Testis (tissue), 3 donors: ENCODE results near the gene PTPRR. TPM values are rescaled to one million over a fixed set of nuclear protein-coding genes. Genes with fewer than 3 reads are reported as not detected.

ENCODE experiments used
- DNase-seq: peaks from one replicate; pipeline ENCODE4 v3.0.0-alpha.2; 2019
- H3K27ac ChIP-seq, 2 donors: fragments of 200-600 bp; sonication (generic); one replicate each; pipeline ENCODE4 v1.5.1; 2019
- H3K27me3 ChIP-seq: fragments of 200-600 bp; sonication (generic); one replicate; pipeline ENCODE4 v1.5.1; 2019
- H3K36me3 ChIP-seq: fragments of 200-600 bp; sonication (generic); one replicate; pipeline ENCODE4 v1.5.1; 2017; ENCODE audit warnings: low read depth; ENCODE audit errors: missing control alignments
- H3K4me1 ChIP-seq: fragments of 200-600 bp; sonication (generic); one replicate; pipeline ENCODE4 v1.5.1; 2019
- H3K4me3 ChIP-seq, 2 donors: fragments of 200-600 bp; sonication (generic); one replicate each; pipeline ENCODE4 v1.5.1; 2017 to 2019
- H3K9me3 ChIP-seq: fragments of 200-600 bp; sonication (generic); one replicate; pipeline ENCODE4 v1.5.1; 2017
- CTCF ChIP-seq, 3 experiments: fragments of 450-650 bp in 2 of 3; fragments of 200-600 bp in 1 of 3; sonication (generic) in 1 of 3; IDR thresholded peaks; one replicate each; pipeline ENCODE4 v1.5.1; 2016 to 2019; ENCODE audit warnings: antibody characterized with exemption in 3 of 3, mild to moderate bottlenecking in 2 of 3, moderate library complexity in 1 of 3
- POLR2A ChIP-seq: fragments of 450-650 bp; IDR thresholded peaks from one replicate; pipeline ENCODE4 v1.6.1; 2017; ENCODE audit warnings: antibody characterized with exemption, mild to moderate bottlenecking, moderate library complexity
- WGBS, 2 donors: methylation state at CpG; one replicate each; pipeline ENCODE4 v1.1.5; 2018; 5-methylcytosine and 5-hydroxymethylcytosine counted together
- intact Hi-C: fragments of 100-400 bp; cut with DNase I; formaldehyde crosslinking; loops from one replicate; pipeline ENCODE4 v1.15.1; 2023; ENCODE audit warnings: low total_unique reads
- polyA plus RNA-seq: library from polyadenylated mRNA; stranded (reverse); fragments of 350-450 nt; fragmentation: Illumina TruSeq; extraction: RNeasy Lipid Tissue Mini Kit (QIAGEN cat#74804); gene quantifications from one replicate; pipeline ENCODE4 v1.2.3, GENCODE V29; 2014; ENCODE audit warnings: low read depth, low replicate concordance; ENCODE audit not compliant: insufficient read depth
- total RNA-seq, 2 donors: library from RNA; depleted of rRNA; stranded (reverse); fragments of >200 nt; gene quantifications; one replicate each; pipeline ENCODE4 v1.2.3, GENCODE V29; 2016

PTPRR gene
- total and polyA plus RNA-seq, 3 donors from 2014 or later: 0.16 to 0.43 (median 0.24) TPM

- DNase-seq: no peak
- Histone ChIP-seq H3K36me3 (no peaks in the 10 kb centered on the region), H3K9me3 (no peaks in the 10 kb centered on the region), H3K27ac (no peak overlapping the region), H3K4me1 (no peaks in the 10 kb centered on the region), H3K27me3 (no peaks in the 10 kb centered on the region), H3K4me3 (no peak overlapping the region)
- 78 to 91% methylated on average over 1 of the region's 1 CpG for WGBS, 2 donors
- intact Hi-C loops: no loop called here
- no peak for TF ChIP-seq POLR2A
- TF ChIP-seq CTCF (IDR thresholded peaks at IDR 0.05): no peak
Observed at GRCh38 chr12:70663838-70664237, 256.7 kb downstream of the PTPRR start.

- Histone ChIP-seq H3K4me1 (no peaks in the 10 kb centered on the region), H3K9me3 (no peaks in the 10 kb centered on the region), H3K27me3 (no peaks in the 10 kb centered on the region), H3K36me3 (no peaks in the 10 kb centered on the region), H3K27ac (no peak overlapping the region), H3K4me3 (no peak overlapping the region)
- intact Hi-C loops: no loop called here
- TF ChIP-seq POLR2A: no peak
- TF ChIP-seq CTCF (IDR thresholded peaks at IDR 0.05): no peak
- 78 to 84% methylated on average over 8 of the region's 8 CpGs for WGBS, 2 donors
- no peak for DNase-seq
Observed at GRCh38 chr12:70661466-70662161, 258.9 kb downstream of the PTPRR start.

- H3K36me3 ChIP-seq: no peaks in the 10 kb centered on the region
- no peaks in the 10 kb centered on the region for H3K4me1 ChIP-seq
- no peak for DNase-seq
- TF ChIP-seq CTCF (IDR thresholded peaks at IDR 0.05): no peak
- TF ChIP-seq POLR2A: no peak
- H3K9me3 ChIP-seq: no peaks in the 10 kb centered on the region
- WGBS, 2 donors: 90 to 91% methylated on average over 5 of the region's 5 CpGs
- H3K4me3 ChIP-seq: no peak overlapping the region
- intact Hi-C loops: no loop called here
- H3K27ac ChIP-seq: no peak overlapping the region
- no peaks in the 10 kb centered on the region for H3K27me3 ChIP-seq
Observed at GRCh38 chr12:70660620-70661219, 259.8 kb downstream of the PTPRR start.

GRCh38 chr12:70660002-70660604, 260.4 kb downstream of the PTPRR start:
- intact Hi-C loops: no loop called here
- no peak for DNase-seq
- Histone ChIP-seq H3K27me3 (no peaks in the 10 kb centered on the region), H3K9me3 (no peaks in the 10 kb centered on the region), H3K36me3 (no peaks in the 10 kb centered on the region), H3K4me1 (no peaks in the 10 kb centered on the region), H3K27ac (no peak overlapping the region), H3K4me3 (no peak overlapping the region)
- 98 to 99% methylated on average over 5 of the region's 5 CpGs for WGBS, 2 donors
- no peak for TF ChIP-seq CTCF (IDR thresholded peaks at IDR 0.05)
- no peak for TF ChIP-seq POLR2A
